H1 (cell line): ENCODE data around the gene ZBTB2. TPM values are rescaled to one million over a fixed set of nuclear protein-coding genes. Genes with fewer than 3 reads are reported as not detected.

ENCODE experiments used
- CTCF ChIA-PET: fragments of 300-600 bp; sonication (Branson Sonifier 250); formaldehyde crosslinking; loops from one replicate; lab custom pipeline; 2021; ENCODE audit not compliant: partially characterized antibody; lab: Charles Lee
- POLR2A ChIA-PET: fragments of 300-600 bp; sonication (Branson Sonifier 250); formaldehyde crosslinking; loops from one replicate; lab custom pipeline; 2021; ENCODE audit warnings: inconsistent platforms; ENCODE audit not compliant: partially characterized antibody; lab: Charles Lee
- DNase-seq, 2 experiments: peaks; one replicate each; pipeline versions ENCODE4 v3.0.0 to v3.0.0-alpha.2; 2010 to 2022; ENCODE audit warnings: low spot score in 2 of 2, low read depth in 1 of 2, mixed read lengths in 1 of 2
- FAIRE-seq: peaks from 2 replicates; lab custom pipeline; 2011; peaks lifted over from hg19 to GRCh38; lab: Jason Lieb, UNC
- H2AFZ ChIP-seq: 2 replicates; pipeline ENCODE4 v1.8.1; 2012; ENCODE audit warnings: low read length, inconsistent platforms
- H2AK5ac ChIP-seq: 2 replicates; pipeline ENCODE4 v1.6.1; 2013; ENCODE audit warnings: low read depth, low read length
- H2BK120ac ChIP-seq: replicated peaks from 2 replicates; pipeline ENCODE3; 2013; ENCODE audit warnings: low read depth, low read length, inconsistent platforms
- H2BK12ac ChIP-seq: 2 replicates; pipeline ENCODE4 v1.6.1; 2013; ENCODE audit warnings: low read depth, low read length
- H2BK15ac ChIP-seq: 2 replicates; pipeline ENCODE4 v1.6.1; 2013; ENCODE audit warnings: low read length
- H2BK20ac ChIP-seq: 2 replicates; pipeline ENCODE4 v1.6.1; 2013; ENCODE audit warnings: low read length
- H2BK5ac ChIP-seq: 2 replicates; pipeline ENCODE4 v1.6.1; 2013; ENCODE audit warnings: low read depth, low read length
- H3K14ac ChIP-seq: 2 replicates; pipeline ENCODE4 v1.6.1; 2013; ENCODE audit warnings: inconsistent platforms; ENCODE audit not compliant: insufficient read length
- H3K18ac ChIP-seq: 2 replicates; pipeline ENCODE4 v1.6.1; 2013; ENCODE audit warnings: low read length; ENCODE audit errors: extremely low read depth
- H3K23ac ChIP-seq: 2 replicates; pipeline ENCODE4 v1.6.1; 2013; ENCODE audit warnings: inconsistent platforms; ENCODE audit not compliant: insufficient read length
- H3K23me2 ChIP-seq: 2 replicates; pipeline ENCODE4 v1.6.1; 2013; ENCODE audit warnings: low read depth, low read length
- H3K27ac ChIP-seq: 2 replicates; pipeline ENCODE4 v1.6.1; 2011; ENCODE audit warnings: low read depth, low read length, inconsistent platforms
- H3K27me3 ChIP-seq, 4 experiments: replicated peaks in 1 of 4; 1 replicate in 1 of 4; 2 replicates in 3 of 4; pipeline versions ENCODE4 v1.6.1 to v1.8.1; 2011 to 2013; ENCODE audit warnings: low read length in 3 of 4, mild to moderate bottlenecking in 3 of 4, inconsistent platforms in 2 of 4, mixed read lengths in 2 of 4, moderate library complexity in 1 of 4; ENCODE audit not compliant: control insufficient read depth in 3 of 4, insufficient read depth in 3 of 4; ENCODE audit errors: extremely low read depth in 1 of 4
- H3K36me3 ChIP-seq, 4 experiments: 2 replicates each; pipeline versions ENCODE4 v1.6.1 to v1.8.1; 2011 to 2013; ENCODE audit warnings: mild to moderate bottlenecking in 4 of 4, low read length in 3 of 4, moderate library complexity in 2 of 4, control low read depth in 1 of 4, inconsistent platforms in 1 of 4; ENCODE audit not compliant: insufficient read depth in 4 of 4, control insufficient read depth in 2 of 4
- H3K4ac ChIP-seq: replicated peaks from 2 replicates; pipeline ENCODE3; 2013; ENCODE audit warnings: low read length, low read depth, mixed read lengths, inconsistent platforms; ENCODE audit not compliant: insufficient read length
- H3K4me1 ChIP-seq, 4 experiments: replicated peaks in 1 of 4; 1 replicate in 1 of 4; 2 replicates in 3 of 4; pipeline versions ENCODE4 v1.6.1 to v1.8.1; 2011 to 2013; ENCODE audit warnings: low read length in 3 of 4, inconsistent platforms in 2 of 4, mixed read lengths in 1 of 4; ENCODE audit not compliant: insufficient read depth in 4 of 4, control insufficient read depth in 3 of 4
- H3K4me2 ChIP-seq, 2 experiments: 2 replicates each; pipeline versions ENCODE4 v1.6.1 to v1.8.1; 2011 to 2013; ENCODE audit warnings: low read depth in 2 of 2, low read length in 2 of 2, control low read depth in 1 of 2, inconsistent platforms in 1 of 2, mild to moderate bottlenecking in 1 of 2; ENCODE audit not compliant: insufficient read depth in 1 of 2
- H3K4me3 ChIP-seq, 4 experiments: fragments of 200-600, 300-600 bp in 1 of 4; sonication (generic), shearing (Covaris generic), sonication (Bioruptor Twin) in 1 of 4; 2 replicates each; pipeline versions ENCODE4 v1.5.1 to v1.8.1; 2011 to 2016; ENCODE audit warnings: low read length in 4 of 4, low read depth in 3 of 4, control low read depth in 2 of 4, inconsistent platforms in 2 of 4, mild to moderate bottlenecking in 2 of 4, mixed read lengths in 1 of 4, moderate library complexity in 1 of 4; ENCODE audit not compliant: insufficient read depth in 2 of 4; ENCODE audit errors: extremely low read depth in 1 of 4
- H3K56ac ChIP-seq: replicated peaks from 2 replicates; pipeline ENCODE3; 2013; ENCODE audit warnings: low read depth, mild to moderate bottlenecking, mixed read lengths, low read length, inconsistent platforms; ENCODE audit not compliant: insufficient read length
- H3K79me1 ChIP-seq: 2 replicates; pipeline ENCODE4 v1.6.1; 2013; ENCODE audit warnings: low read depth, low read length, control low read depth
- H3K79me2 ChIP-seq, 2 experiments: 2 replicates each; pipeline versions ENCODE4 v1.6.1 to v1.8.1; 2012 to 2013; ENCODE audit warnings: low read length in 2 of 2, mild to moderate bottlenecking in 2 of 2, inconsistent platforms in 1 of 2; ENCODE audit not compliant: insufficient read depth in 2 of 2, control insufficient read depth in 1 of 2
- H3K9ac ChIP-seq, 4 experiments: replicated peaks in 1 of 4; 1 replicate in 1 of 4; 2 replicates in 3 of 4; pipeline versions ENCODE4 v1.6.1 to v1.8.1; 2011 to 2013; ENCODE audit warnings: low read depth in 3 of 4, low read length in 3 of 4, control low read depth in 2 of 4, mild to moderate bottlenecking in 2 of 4, moderate library complexity in 2 of 4, inconsistent platforms in 1 of 4; ENCODE audit errors: extremely low read depth in 1 of 4
- H3K9me3 ChIP-seq, 2 experiments: 2 replicates each; pipeline versions ENCODE4 v1.6.1 to v1.8.1; 2012 to 2013; ENCODE audit warnings: mild to moderate bottlenecking in 2 of 2, moderate library complexity in 2 of 2, control low read depth in 1 of 2, inconsistent platforms in 1 of 2, low read depth in 1 of 2, low read length in 1 of 2, mixed read lengths in 1 of 2; ENCODE audit not compliant: insufficient read depth in 2 of 2
- H4K20me1 ChIP-seq, 2 experiments: replicated peaks in 1 of 2; 2 replicates each; pipeline versions ENCODE3 to v1.8.1; 2011 to 2013; ENCODE audit warnings: inconsistent platforms in 2 of 2, low read length in 2 of 2, mild to moderate bottlenecking in 1 of 2; ENCODE audit not compliant: insufficient read depth in 2 of 2, control insufficient read depth in 1 of 2
- H4K5ac ChIP-seq: 2 replicates; pipeline ENCODE4 v1.6.1; 2013; ENCODE audit warnings: low read length, low read depth, mixed read lengths, inconsistent platforms; ENCODE audit not compliant: insufficient read length
- H4K8ac ChIP-seq: 2 replicates; pipeline ENCODE4 v1.8.0; 2013; ENCODE audit warnings: mild to moderate bottlenecking, moderate library complexity, low read length, inconsistent platforms; ENCODE audit not compliant: insufficient read depth; ENCODE audit errors: extremely low read depth
- H4K91ac ChIP-seq: replicated peaks from 2 replicates; pipeline ENCODE3; 2013; ENCODE audit warnings: low read length, mixed read lengths, inconsistent platforms; ENCODE audit not compliant: insufficient read length
- BCL11A ChIP-seq, 2 experiments: IDR thresholded peaks; one replicate each; pipeline ENCODE4 v1.6.1; 2011; ENCODE audit warnings: low read depth in 2 of 2, low read length in 2 of 2, mild to moderate bottlenecking in 2 of 2
- CEBPB ChIP-seq: IDR thresholded peaks from 2 replicates; pipeline ENCODE4 v1.6.1; 2012; ENCODE audit warnings: low read depth, low read length
- RAD21 ChIP-seq, 2 experiments: IDR thresholded peaks in 1 of 2; conservative IDR thresholded peaks in 1 of 2; 2 replicates each; pipeline ENCODE4 v1.6.1; 2011; ENCODE audit warnings: low read depth in 2 of 2, low read length in 2 of 2, improper control_type of control experiment in 1 of 2, inconsistent platforms in 1 of 2, mild to moderate bottlenecking in 1 of 2, moderate library complexity in 1 of 2
- RFX5 ChIP-seq: IDR thresholded peaks from 2 replicates; pipeline ENCODE4 v1.6.1; 2011; ENCODE audit warnings: low read depth, low read length, improper control_type of control experiment, borderline replicate concordance
- RXRA ChIP-seq: IDR thresholded peaks from 2 replicates; pipeline ENCODE4 v1.6.1; 2011; ENCODE audit warnings: low read depth, mild to moderate bottlenecking, low read length, moderate library complexity; ENCODE audit not compliant: insufficient read depth
- WGBS, 2 experiments: shearing (Covaris generic) in 1 of 2; methylation state at CpG; one replicate each; pipeline versions ENCODE4 v1.1.6 to v1.1.7; 2013 to 2015; ENCODE audit warnings: low lambda C conversion rate in 2 of 2, mixed read lengths in 2 of 2, inconsistent platforms in 1 of 2, low coverage in 1 of 2, missing lambda C conversion rate in 1 of 2; ENCODE audit not compliant: insufficient replicate concordance in 2 of 2, insufficient coverage in 1 of 2, insufficient read length in 1 of 2; ENCODE audit errors: extremely low coverage in 1 of 2, missing lambda C conversion rate in 1 of 2; 5-methylcytosine and 5-hydroxymethylcytosine counted together
- polyA plus RNA-seq, 7 experiments: library from polyadenylated mRNA; depleted of rRNA in 3 of 7; stranded (reverse) in 5 of 7; unstranded in 2 of 7; fragments of >200 nt in 5 of 7; fragments of 200-250 nt in 2 of 7; gene quantifications; 1 replicate in 5 of 7; 2 replicates in 1 of 7; 4 replicates in 1 of 7; pipeline versions ENCODE4 v1.2.1 to v1.2.3, GENCODE V29; 2011 to 2013; ENCODE audit warnings: missing spikeins in 2 of 7, mixed read lengths in 2 of 7
- total RNA-seq: library from RNA; stranded (reverse); fragmentation: NEBNext Ultra II Directional; extraction: Animal tissue kit (Norgen Biotek cat#: 25700); gene quantifications from 2 replicates; pipeline ENCODE4 v1.2.1, GENCODE V29; 2021

Gene ZBTB2
- total and polyA plus RNA-seq, 2 of the 8 experiments (the other 6 are each of a cell fraction or from before 2014, with no cell fraction given) = 16.1 to 23.7 TPM

DNA sequence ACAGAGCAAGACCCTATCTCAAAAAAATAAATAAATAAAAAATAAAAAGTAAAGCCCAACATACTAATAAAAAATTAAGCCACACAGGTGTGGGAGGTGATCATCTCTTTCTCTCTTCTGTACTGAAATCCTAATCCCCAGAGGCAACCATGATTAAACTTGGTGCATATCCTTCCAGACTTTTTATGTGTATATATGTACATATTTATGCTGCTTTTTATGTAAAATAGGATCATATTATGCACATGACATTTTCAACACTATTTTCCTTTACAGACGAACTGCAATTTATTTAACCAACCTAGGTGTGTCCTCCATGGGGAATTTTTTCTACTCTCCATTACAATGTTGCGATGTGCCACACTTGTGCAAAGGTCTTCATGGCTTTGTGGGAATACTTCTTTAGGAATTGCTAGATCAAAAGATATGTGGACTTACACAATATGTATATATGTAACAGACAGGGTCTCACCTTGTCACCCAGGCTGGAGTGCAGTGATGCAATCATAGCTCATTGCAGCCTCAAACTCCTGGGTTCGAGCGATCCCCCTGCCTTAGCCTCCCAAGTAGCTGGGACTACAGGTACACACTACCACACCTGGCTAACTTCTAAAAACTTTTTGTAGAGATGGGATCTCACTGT, 36.9 kb upstream of the ZBTB2 start:
- no peak overlapping the region for H3K56ac ChIP-seq
- H3K36me3 ChIP-seq = peaks cover 3 to 71% (median 41%) of the 10 kb centered on the region in 4 experiments; a peak in 7 of 8 replicates
- WGBS, 2 experiments = 75% methylated on average over 4 of the region's 4 CpGs; no CpG with 5 or more reads in 1 of the 2 experiments
- DNase-seq = no peak
- H3K9me3 ChIP-seq = no peaks in the 10 kb centered on the region
- H3K79me1 ChIP-seq = no peaks in the 10 kb centered on the region; the same call in 1 of the 2 replicates
- H3K18ac ChIP-seq = no peak overlapping the region
- H3K4me3 ChIP-seq = no peak overlapping the region
- no peak overlapping the region for H3K4ac ChIP-seq
- H3K9ac ChIP-seq = no peak overlapping the region
- H3K23me2 ChIP-seq = no peaks in the 10 kb centered on the region
- no peak overlapping the region for H2BK120ac ChIP-seq
- H4K8ac ChIP-seq = no peak overlapping the region
- ChIA-PET POLR2A (no interaction called here), CTCF (interaction anchor here (1.1 kb wide), 1 partner anchor 22 kb away, joined by 3 read pairs; no protein-coding TSS in a partner anchor)
- no peak overlapping the region for H2AK5ac ChIP-seq
- H2BK5ac ChIP-seq = no peak overlapping the region
- no peak for FAIRE-seq
- peaks cover 0 to 6% of the 10 kb centered on the region in 2 experiments for H4K20me1 ChIP-seq
- H2AFZ ChIP-seq = no peak overlapping the region
- H4K91ac ChIP-seq = no peak overlapping the region
- H3K27ac ChIP-seq = no peak overlapping the region
- H3K4me2 ChIP-seq = no peak overlapping the region
- no peak overlapping the region for H2BK12ac ChIP-seq
- H3K4me1 ChIP-seq = no peaks in the 10 kb centered on the region
- TF ChIP-seq RFX5 (no peak), RAD21 (IDR thresholded peaks at IDR 0.05 in 1 of 2, conservative IDR thresholded peaks at IDR 0.05 in 1 of 2; ENCODE audit: low read depth in 2 of 2, low read length in 2 of 2) (no peak), RXRA (no peak), BCL11A (IDR thresholded peaks at IDR 0.05; ENCODE audit: low read depth in 2 of 2, low read length in 2 of 2) (no peak), CEBPB (no peak)
- H3K14ac ChIP-seq = no peak overlapping the region
- no peaks in the 10 kb centered on the region for H3K27me3 ChIP-seq
- H3K23ac ChIP-seq = no peak overlapping the region
- no peak overlapping the region for H2BK15ac ChIP-seq
- no peak overlapping the region for H4K5ac ChIP-seq
- no peak overlapping the region for H2BK20ac ChIP-seq
- H3K79me2 ChIP-seq = no peaks in the 10 kb centered on the region
